Bronchial epithelial cell (primary cell): ENCODE data around the gene FGFR2. TPM values are rescaled to one million over a fixed set of nuclear protein-coding genes. Genes with fewer than 3 reads are reported as not detected.

Experiments used
- DNase-seq: peaks from one replicate; pipeline ENCODE4 v3.0.0-alpha.2; 2010; ENCODE audit warnings: low read depth
- FAIRE-seq: peaks from 2 replicates; lab custom pipeline; 2011; peaks lifted over from hg19 to GRCh38; lab: Jason Lieb, UNC
- H3K27me3 ChIP-seq: 2 replicates; pipeline ENCODE4 v1.5.1; 2011; ENCODE audit warnings: low read length; ENCODE audit not compliant: control insufficient read depth, insufficient read depth
- H3K36me3 ChIP-seq: 2 replicates; pipeline ENCODE4 v1.5.1; 2011; ENCODE audit warnings: low read length; ENCODE audit not compliant: control insufficient read depth, insufficient read depth
- H3K4me3 ChIP-seq: 2 replicates; pipeline ENCODE4 v1.5.1; 2011; ENCODE audit warnings: mild to moderate bottlenecking, low read depth, low read length, control low read depth
- total RNA-seq: library from RNA; depleted of rRNA; stranded (reverse); fragments of >200 nt; gene quantifications from 2 replicates; pipeline ENCODE4 v1.2.1, GENCODE V29; 2014
- TF ChIP-seq, protein P1 (sequence below): IDR thresholded peaks from 2 replicates; pipeline ENCODE4 v1.5.1; 2011; ENCODE audit warnings: mild to moderate bottlenecking, moderate library complexity, low read length, control low read depth, inconsistent platforms; ENCODE audit not compliant: insufficient read depth, severe bottlenecking

The FGFR2 gene
- total RNA-seq, 1 donor from 2014 or later = 16.8 TPM

DNA sequence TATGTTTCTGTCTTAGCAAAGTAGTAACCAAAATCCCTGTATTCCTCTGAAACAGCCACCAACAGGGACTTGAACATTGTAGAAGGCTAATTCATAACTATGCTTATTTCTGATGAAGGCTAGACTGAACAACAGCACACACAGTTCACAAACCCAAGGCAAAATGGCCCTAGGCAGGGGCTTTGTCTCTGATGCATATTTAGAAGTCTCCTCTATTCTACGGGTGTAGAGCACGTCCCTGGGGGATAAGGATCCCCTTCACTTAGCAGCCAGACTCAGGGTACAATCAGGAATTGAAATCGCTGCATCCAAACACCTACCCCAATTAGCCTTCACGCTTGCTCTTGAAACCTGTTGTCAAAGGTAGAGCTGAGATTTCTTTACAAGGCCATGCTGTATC, 45.5 kb downstream of the FGFR2 start:
- Histone ChIP-seq H3K36me3 (peaks cover 9% of the 10 kb centered on the region), H3K4me3 (no peak overlapping the region), H3K27me3 (no peaks in the 10 kb centered on the region)
- no peak for DNase-seq
- no peak for FAIRE-seq
- TF ChIP-seq, protein P1, sequence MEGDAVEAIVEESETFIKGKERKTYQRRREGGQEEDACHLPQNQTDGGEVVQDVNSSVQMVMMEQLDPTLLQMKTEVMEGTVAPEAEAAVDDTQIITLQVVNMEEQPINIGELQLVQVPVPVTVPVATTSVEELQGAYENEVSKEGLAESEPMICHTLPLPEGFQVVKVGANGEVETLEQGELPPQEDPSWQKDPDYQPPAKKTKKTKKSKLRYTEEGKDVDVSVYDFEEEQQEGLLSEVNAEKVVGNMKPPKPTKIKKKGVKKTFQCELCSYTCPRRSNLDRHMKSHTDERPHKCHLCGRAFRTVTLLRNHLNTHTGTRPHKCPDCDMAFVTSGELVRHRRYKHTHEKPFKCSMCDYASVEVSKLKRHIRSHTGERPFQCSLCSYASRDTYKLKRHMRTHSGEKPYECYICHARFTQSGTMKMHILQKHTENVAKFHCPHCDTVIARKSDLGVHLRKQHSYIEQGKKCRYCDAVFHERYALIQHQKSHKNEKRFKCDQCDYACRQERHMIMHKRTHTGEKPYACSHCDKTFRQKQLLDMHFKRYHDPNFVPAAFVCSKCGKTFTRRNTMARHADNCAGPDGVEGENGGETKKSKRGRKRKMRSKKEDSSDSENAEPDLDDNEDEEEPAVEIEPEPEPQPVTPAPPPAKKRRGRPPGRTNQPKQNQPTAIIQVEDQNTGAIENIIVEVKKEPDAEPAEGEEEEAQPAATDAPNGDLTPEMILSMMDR = no peak

DNA sequence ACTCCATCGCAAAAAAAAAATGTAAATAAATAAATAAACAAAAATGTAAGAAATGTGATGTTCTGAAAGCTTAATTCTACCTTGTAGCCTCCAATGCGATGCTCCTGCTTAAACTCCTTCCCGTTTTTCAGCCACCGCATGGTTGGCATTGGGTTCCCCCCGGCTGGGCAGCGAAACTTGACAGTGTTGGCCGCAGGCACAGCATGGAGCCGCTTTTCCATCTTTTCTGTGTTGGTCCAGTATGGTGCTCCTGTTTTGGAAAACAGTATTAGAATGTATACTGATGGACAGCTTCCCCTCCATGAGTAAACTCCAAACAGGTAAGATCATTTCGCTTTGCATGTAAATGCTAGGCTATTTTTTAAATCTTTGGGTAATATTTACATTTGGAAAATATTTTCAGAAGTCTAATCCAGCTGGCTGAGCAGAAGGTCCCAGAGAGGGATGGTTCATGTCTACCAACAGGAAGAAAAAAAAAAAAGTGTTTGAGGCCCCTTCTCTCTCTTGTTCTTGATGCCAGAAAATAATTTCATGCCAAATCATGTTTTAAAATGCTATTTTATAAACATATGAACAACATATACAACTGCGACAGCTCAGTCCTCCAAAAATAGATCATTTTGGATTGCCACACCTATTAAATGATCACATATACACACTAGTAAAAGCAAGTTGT, 46.9 kb downstream of the FGFR2 start:
- Histone ChIP-seq H3K4me3 (no peak overlapping the region), H3K27me3 (no peaks in the 10 kb centered on the region), H3K36me3 (peaks cover 9% of the 10 kb centered on the region)
- DNase-seq (no peak), FAIRE-seq (no peak)
- TF ChIP-seq, protein P1 = no peak

DNA sequence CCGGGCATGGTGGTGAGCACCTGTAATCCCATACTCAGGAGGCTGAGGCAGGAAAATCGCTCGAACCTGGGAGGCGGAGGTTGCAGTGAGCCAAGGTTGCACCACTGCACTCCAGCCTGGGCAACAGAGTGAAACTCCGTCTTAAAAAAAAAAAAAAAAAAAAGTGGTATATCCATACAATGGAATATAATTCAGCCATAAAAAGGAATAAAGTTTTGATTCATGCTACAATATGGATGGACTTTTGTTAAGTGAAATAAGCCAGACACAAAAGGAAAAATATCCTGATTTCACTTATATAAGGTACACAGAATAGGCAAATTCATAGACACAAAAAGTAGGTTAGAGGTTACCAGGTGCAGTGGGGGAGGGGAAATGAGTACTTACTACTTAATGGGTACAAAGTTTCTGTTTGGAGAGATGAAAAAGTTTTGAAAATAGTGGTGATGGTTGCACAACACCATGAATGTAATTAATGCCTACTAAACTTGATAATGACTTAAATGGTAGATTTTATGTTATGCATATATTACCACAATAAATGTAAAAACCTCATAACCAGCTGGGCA, 53.9 kb downstream of the FGFR2 start:
- Histone ChIP-seq H3K4me3 (no peak overlapping the region), H3K27me3 (no peaks in the 10 kb centered on the region), H3K36me3 (peaks cover 3% of the 10 kb centered on the region)
- TF ChIP-seq, protein P1 = no peak
- DNase-seq (no peak), FAIRE-seq (no peak)

DNA sequence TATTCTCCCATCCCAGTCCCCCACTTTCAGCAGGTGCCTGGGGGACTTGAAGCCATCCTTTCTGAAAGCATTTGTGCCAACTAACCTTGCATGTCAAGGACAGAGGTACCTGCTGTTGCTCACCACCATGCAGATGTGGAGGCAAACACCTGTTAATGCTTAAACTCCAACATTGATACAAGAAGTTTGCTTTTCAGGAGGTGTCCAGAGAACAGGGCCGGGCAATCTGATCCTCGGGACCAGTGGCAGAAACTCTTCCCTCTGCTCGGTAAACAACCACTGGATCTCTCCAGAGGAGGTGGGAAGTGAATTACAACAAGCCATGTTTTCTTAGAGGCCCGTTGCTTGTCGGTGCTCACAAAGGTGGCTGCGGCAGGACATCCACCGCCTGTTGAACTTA, 54.7 kb downstream of the FGFR2 start:
- no peak for FAIRE-seq
- no peak for DNase-seq
- TF ChIP-seq, protein P1 = no peak
- H3K36me3 ChIP-seq = no peaks in the 10 kb centered on the region
- H3K4me3 ChIP-seq = no peak overlapping the region
- no peaks in the 10 kb centered on the region for H3K27me3 ChIP-seq

DNA sequence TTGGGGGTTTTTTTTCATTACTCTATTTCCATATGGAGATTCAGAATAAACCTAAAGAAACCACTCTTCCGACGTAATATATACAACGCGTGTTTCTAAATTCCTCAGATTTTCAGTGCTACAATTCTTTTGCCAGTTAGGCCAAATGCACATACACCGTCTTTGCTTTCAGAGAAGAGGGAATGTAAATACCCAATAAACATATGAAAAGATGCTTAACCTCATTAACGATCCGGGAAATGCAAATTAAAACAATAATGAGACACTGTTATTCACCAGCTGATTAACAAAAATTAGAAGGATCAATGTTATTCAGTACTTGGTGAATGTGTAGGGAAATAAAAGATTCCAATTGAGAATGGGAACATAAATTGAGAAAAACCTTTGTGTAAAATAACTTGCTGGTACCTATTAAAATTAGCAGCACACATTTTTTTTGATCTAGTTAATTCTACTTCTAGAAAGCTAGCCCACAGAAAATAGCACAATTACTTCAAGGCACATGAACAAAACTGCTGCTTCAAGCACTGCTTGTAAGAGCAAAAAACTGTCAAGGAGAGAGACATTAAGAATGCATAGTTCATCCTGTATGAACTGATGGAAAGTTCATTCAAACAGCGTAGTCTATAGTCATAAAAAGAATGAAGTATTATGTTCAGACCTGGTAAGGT, 56.7 kb downstream of the FGFR2 start:
- TF ChIP-seq, protein P1 = no peak
- DNase-seq (no peak), FAIRE-seq (no peak)
- Histone ChIP-seq H3K27me3 (no peaks in the 10 kb centered on the region), H3K4me3 (no peak overlapping the region), H3K36me3 (no peaks in the 10 kb centered on the region)
